GM20000 (cell line): Measurements from ENCODE around the gene AMDHD2.
"Not testable (repeated sequence)": the region's sequence is repeated elsewhere in the genome, so short reads cannot be mapped to it uniquely, and the experiment has no call there.

Experiments used
- DNase-seq: peaks from one replicate; pipeline ENCODE4 v3.0.0; 2012; ENCODE audit warnings: low spot score
- CTCF ChIP-seq: IDR thresholded peaks from 2 replicates; pipeline ENCODE4 v1.5.1; 2012; ENCODE audit warnings: mild to moderate bottlenecking, control low read depth; ENCODE audit errors: extremely low read depth, missing control alignments

The AMDHD2 gene

DNA sequence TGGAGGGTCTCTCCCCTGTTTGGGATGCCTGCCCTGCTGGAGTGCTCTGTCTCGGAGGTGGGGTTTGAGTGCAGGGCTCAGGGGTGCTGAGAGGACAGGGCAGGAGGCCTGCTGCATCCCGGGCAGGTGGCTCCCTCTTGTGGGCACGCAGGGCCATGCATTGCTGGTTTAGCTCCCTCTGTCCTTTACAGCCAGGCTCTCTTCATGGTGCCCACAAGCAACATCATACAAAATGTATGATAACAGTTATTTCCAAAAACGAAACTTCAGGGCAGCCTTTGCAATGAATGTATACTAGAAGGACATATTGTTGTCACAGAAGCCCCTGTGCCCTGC lies 40.6 kb downstream of the AMDHD2 start:
- DNase-seq, result not testable (repeated sequence)
- peak; percentile 23 for TF ChIP-seq CTCF

DNA sequence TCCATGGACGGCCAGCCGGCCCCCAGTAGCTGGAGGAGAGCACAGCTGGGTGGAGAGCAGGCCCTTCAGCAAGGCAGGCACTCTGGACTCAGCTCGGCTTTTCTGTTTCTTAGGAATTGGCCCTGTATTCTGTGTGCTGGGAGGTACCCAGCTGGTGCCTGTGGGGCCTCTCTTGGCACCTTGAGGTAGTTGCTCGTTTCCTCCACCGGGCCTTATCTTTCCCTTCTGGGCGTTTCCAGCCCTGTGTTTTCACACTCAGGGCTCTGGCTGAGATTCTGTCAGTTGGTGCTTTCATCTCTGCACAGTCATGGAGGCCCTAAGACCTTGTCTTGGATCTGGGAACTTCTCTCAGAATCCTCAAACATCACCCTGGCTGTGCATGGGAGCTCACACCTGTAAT lies 47.3 kb downstream of the AMDHD2 start:
- DNase-seq, result not testable (repeated sequence)

- DNase-seq, result not testable (repeated sequence)
Measured at GRCh38 chr16:2568573-2568972, 48.4 kb downstream of the AMDHD2 start.

DNA sequence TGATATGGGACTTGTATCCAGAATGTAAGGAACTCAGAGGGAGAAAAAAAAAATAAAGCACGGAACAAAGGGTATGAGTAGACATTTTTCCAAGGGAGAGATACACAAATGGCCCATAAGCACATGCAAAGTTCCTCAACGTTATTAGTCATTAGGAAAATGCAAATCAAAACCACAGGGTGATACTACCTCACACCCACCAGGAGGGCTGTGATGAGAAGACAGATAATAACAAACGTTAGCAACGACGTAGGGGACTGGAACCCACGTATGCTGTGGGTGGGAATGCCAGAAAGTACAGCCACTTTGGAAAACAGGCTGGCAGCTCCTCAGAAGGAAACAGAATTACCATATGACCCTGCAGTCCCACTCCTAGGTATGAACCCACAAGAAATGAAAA lies 52.5 kb downstream of the AMDHD2 start:
- DNase-seq, result not testable (repeated sequence)

DNA sequence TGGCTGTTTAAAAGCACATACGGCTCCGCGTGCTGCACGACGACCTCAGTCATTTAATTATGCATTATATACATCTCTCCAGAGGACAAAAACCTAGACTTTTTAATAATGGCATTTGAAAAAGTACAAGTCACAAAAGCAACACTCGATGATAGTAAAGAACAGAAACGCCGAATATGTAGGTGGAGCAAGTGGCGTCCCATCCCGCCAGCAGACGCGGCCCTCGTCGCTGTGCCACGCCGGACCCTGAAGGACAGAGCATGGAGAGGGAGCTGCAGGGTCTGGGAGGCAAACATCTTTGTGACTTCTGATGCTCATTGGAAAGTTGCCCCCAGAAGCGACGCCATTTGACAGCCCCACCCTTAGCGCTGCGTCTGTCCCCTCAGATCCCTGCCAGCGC lies 55.7 kb downstream of the AMDHD2 start:
- not testable (repeated sequence) for DNase-seq

GRCh38 chr16:2577044-2577443 lies 56.9 kb downstream of the AMDHD2 start:
- not testable (repeated sequence) for DNase-seq

GRCh38 chr16:2578905-2579304 lies 58.7 kb downstream of the AMDHD2 start:
- not testable (repeated sequence) for DNase-seq

DNA sequence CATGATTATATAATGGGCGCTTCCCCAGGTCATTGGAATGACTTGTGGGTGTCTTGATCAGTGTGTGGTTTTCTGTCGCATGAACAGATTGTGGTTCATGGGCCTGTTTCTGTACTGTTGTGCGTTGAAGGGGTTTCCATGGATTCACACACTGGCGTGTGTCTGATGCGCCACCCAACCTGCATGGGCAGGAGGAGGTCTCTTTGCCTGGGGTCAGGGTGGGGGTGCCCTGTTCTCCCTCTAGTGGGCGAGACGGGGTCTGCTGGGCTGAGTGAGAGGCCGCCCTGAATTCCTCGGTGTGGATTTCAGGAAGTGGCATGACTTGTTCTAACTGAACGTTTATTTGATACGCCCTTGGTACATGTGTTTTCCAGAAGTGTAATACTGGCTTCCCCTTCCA lies 60.0 kb downstream of the AMDHD2 start:
- not testable (repeated sequence) for DNase-seq

DNA sequence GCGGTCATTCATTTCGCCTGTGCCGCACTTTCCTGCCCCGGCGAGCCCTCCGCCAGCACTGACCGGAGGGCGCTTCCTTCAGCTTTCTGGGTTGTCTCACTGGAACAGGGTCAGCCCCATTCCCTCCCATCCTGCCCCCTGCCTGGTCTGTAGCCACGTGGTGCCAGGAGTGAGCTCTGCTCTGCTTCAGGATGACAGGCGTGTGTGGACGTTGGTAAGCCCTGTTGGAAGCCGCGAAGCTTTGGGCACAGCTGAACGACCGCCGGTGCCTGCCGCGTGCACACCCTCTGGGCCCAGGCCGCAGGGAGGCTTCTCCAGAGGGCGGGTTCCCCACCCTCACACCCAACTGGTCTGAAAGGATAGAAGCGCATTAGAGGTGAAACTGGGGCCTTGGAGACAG lies 60.6 kb downstream of the AMDHD2 start:
- DNase-seq, result not testable (repeated sequence)
